Kidney (tissue), 14 donors: ENCODE results near the gene RFTN2. TPM values are rescaled to one million over a fixed set of nuclear protein-coding genes. Genes with fewer than 3 reads are reported as not detected.

Experiments
- DNase-seq, 5 donors: peaks; one replicate each; pipeline ENCODE4 v3.0.0-alpha.2; 2013 to 2020
- FAIRE-seq: peaks from 2 replicates; lab custom pipeline; 2012; peaks lifted over from hg19 to GRCh38; lab: Jason Lieb, UNC
- H3K27ac ChIP-seq, 2 donors: one replicate each; pipeline ENCODE4 v1.7.0; 2013; ENCODE audit warnings: low read depth in 2 of 2, low read length in 2 of 2, inconsistent platforms in 1 of 2
- H3K27me3 ChIP-seq: one replicate; pipeline ENCODE4 v1.7.1; 2013; ENCODE audit warnings: low read length, inconsistent platforms; ENCODE audit not compliant: control insufficient read depth, insufficient read depth
- H3K36me3 ChIP-seq, 3 donors: one replicate each; pipeline versions ENCODE4 v1.7.0 to v1.7.1; 2013; ENCODE audit warnings: low read length in 3 of 3, control low read depth in 1 of 3, inconsistent platforms in 1 of 3; ENCODE audit not compliant: insufficient read depth in 3 of 3, control insufficient read depth in 2 of 3
- H3K4me1 ChIP-seq, 3 donors: one replicate each; pipeline versions ENCODE4 v1.7.0 to v1.7.1; 2013; ENCODE audit warnings: low read length in 3 of 3, inconsistent platforms in 1 of 3, low read depth in 1 of 3; ENCODE audit not compliant: control insufficient read depth in 2 of 3, insufficient read depth in 2 of 3
- H3K4me3 ChIP-seq, 3 donors: one replicate each; pipeline versions ENCODE4 v1.7.0 to v1.8.1; 2013; ENCODE audit warnings: low read length in 3 of 3, control low read depth in 1 of 3, inconsistent platforms in 1 of 3
- H3K9ac ChIP-seq, 3 donors: one replicate each; pipeline versions ENCODE4 v1.7.0 to v1.7.1; 2013; ENCODE audit warnings: low read length in 3 of 3, control low read depth in 1 of 3, inconsistent platforms in 1 of 3
- H3K9me3 ChIP-seq, 3 donors: one replicate each; pipeline versions ENCODE4 v1.7.0 to v1.7.1; 2013; ENCODE audit warnings: low read length in 3 of 3, control low read depth in 1 of 3, inconsistent platforms in 1 of 3; ENCODE audit not compliant: control insufficient read depth in 2 of 3, insufficient read depth in 1 of 3
- CTCF ChIP-seq: IDR thresholded peaks from 3 replicates; pipeline ENCODE4 v1.5.1; 2012; ENCODE audit warnings: mild to moderate bottlenecking, moderate library complexity, borderline replicate concordance; ENCODE audit not compliant: insufficient read depth; ENCODE audit errors: extremely low read depth
- intact Hi-C: fragments of 100-400 bp; cut with DNase I; formaldehyde crosslinking; loops from one replicate; pipeline ENCODE4 v1.11.1; 2022
- polyA plus RNA-seq: library from polyadenylated mRNA; stranded (reverse); fragments of 350-450 nt; fragmentation: Illumina TruSeq; extraction: RNeasy Lipid Tissue Mini Kit (QIAGEN cat#74804); gene quantifications from one replicate; pipeline ENCODE4 v1.2.3, GENCODE V29; 2014; ENCODE audit warnings: low read depth, low replicate concordance; ENCODE audit not compliant: insufficient read depth
- total RNA-seq: library from RNA; stranded (reverse); fragmentation: NEBNext Ultra II Directional; extraction: Animal tissue kit (Norgen Biotek cat#: 25700); gene quantifications from one replicate; pipeline ENCODE4 v1.2.1, GENCODE V29; 2021
- donor health status: control.
- donor health status: control.
- donor health status: control.
- donor health status: control.
- donor health status: control.
- donor health status: DM: yes; HTN: yes; CAD: no.
- donor health status: Normal renal cell carcinoma (clear cell type).

Gene RFTN2
- total and polyA plus RNA-seq, 2 donors from 2014 or later = 1.4 to 4.0 TPM

- Histone ChIP-seq H3K27me3 (no peaks in the 10 kb centered on the region), H3K9me3 (peaks cover 0 to 2% (median 0%) of the 10 kb centered on the region in 3 donors), H3K4me1 (no peaks in the 10 kb centered on the region), H3K9ac (no peak overlapping the region), H3K4me3 (no peak overlapping the region), H3K27ac (no peak overlapping the region), H3K36me3 (no peaks in the 10 kb centered on the region)
- DNase-seq (no peak), FAIRE-seq (no peak)
- intact Hi-C loops = no loop called here
- no peak for TF ChIP-seq CTCF
Observed at GRCh38 chr2:197576631-197577030, 98.8 kb downstream of the RFTN2 start.

- H3K27me3 ChIP-seq = no peaks in the 10 kb centered on the region
- DNase-seq = no peak
- no peak for FAIRE-seq
- TF ChIP-seq CTCF = no peak
- no peak overlapping the region for H3K4me3 ChIP-seq
- H3K9ac ChIP-seq = no peak overlapping the region
- peaks cover 0 to 2% (median 0%) of the 10 kb centered on the region in 3 donors for H3K9me3 ChIP-seq
- intact Hi-C loops = no loop called here
- no peaks in the 10 kb centered on the region for H3K4me1 ChIP-seq
- H3K36me3 ChIP-seq = no peaks in the 10 kb centered on the region
- H3K27ac ChIP-seq = no peak overlapping the region
Observed at GRCh38 chr2:197575987-197576386, 99.4 kb downstream of the RFTN2 start.

GRCh38 chr2:197573608-197574007, 101.8 kb downstream of the RFTN2 start:
- H3K27ac ChIP-seq = no peak overlapping the region
- DNase-seq (no peak), FAIRE-seq (no peak)
- peaks cover 0 to 2% (median 0%) of the 10 kb centered on the region in 3 donors for H3K9me3 ChIP-seq
- intact Hi-C loops = no loop called here
- no peak overlapping the region for H3K4me3 ChIP-seq
- no peak overlapping the region for H3K9ac ChIP-seq
- H3K36me3 ChIP-seq = no peaks in the 10 kb centered on the region
- no peak for TF ChIP-seq CTCF
- no peaks in the 10 kb centered on the region for H3K4me1 ChIP-seq
- H3K27me3 ChIP-seq = no peaks in the 10 kb centered on the region
